Esophagus squamous epithelium (tissue), 4 donors: ENCODE results near the gene TEKT2.

ENCODE experiments used
- POLR2A ChIP-seq, 4 donors: fragments of 450-650 bp; IDR thresholded peaks; one replicate each; pipeline ENCODE4 v1.6.1; 2017; ENCODE audit warnings: antibody characterized with exemption in 4 of 4, mild to moderate bottlenecking in 4 of 4, moderate library complexity in 3 of 4
- TF ChIP-seq, protein P1 (sequence below), 6 experiments: fragments of 450-650 bp in 4 of 6; fragments of 200-600 bp in 2 of 6; sonication (generic) in 2 of 6; IDR thresholded peaks; one replicate each; pipeline ENCODE4 v1.5.1; 2016 to 2019; ENCODE audit warnings: antibody characterized with exemption in 6 of 6, mild to moderate bottlenecking in 4 of 6, moderate library complexity in 4 of 6

DNA sequence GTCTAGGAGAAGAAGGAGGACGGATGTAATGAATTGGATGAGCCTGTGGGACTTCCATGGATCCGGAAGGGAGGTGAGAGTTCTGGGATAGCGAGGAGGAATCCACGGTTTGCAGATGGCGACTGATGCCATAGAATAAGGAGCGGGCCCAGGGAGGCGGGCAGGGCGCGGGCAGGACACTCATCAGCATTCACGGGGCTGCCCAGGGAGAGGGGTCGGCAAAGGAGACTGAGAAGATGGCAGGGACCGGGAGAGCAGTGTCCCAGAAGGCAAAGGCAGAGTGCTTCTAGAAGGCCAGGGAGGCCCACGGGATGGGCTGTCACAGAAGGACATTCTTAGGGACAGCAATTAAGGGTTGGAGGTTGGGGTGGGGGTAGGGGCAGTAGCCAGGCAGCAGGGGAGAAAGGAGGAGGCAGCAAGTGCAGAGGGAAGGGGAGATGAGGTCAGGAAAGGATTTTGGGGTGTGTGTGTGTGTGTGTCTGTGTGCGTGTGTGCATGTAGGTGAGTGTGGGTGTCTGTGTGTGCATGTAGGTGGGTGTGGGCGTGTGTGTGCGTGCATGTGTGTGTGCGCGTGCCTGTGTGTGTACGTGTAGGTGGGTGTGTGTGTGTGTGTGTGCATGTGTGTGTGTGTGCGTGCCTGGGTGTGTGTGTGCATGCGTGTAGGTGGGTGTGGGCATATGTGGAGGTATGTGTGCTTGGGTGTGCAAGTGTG lies 42.3 kb downstream of the TEKT2 start:
- TF ChIP-seq, protein P1, sequence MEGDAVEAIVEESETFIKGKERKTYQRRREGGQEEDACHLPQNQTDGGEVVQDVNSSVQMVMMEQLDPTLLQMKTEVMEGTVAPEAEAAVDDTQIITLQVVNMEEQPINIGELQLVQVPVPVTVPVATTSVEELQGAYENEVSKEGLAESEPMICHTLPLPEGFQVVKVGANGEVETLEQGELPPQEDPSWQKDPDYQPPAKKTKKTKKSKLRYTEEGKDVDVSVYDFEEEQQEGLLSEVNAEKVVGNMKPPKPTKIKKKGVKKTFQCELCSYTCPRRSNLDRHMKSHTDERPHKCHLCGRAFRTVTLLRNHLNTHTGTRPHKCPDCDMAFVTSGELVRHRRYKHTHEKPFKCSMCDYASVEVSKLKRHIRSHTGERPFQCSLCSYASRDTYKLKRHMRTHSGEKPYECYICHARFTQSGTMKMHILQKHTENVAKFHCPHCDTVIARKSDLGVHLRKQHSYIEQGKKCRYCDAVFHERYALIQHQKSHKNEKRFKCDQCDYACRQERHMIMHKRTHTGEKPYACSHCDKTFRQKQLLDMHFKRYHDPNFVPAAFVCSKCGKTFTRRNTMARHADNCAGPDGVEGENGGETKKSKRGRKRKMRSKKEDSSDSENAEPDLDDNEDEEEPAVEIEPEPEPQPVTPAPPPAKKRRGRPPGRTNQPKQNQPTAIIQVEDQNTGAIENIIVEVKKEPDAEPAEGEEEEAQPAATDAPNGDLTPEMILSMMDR (IDR thresholded peaks at IDR 0.05), result no peak
- TF ChIP-seq POLR2A (IDR thresholded peaks at IDR 0.05), result no peak
